Skeletal muscle tissue (tissue), 4 donors: ENCODE measurements around the gene GALR1. TPM values are rescaled to one million over a fixed set of nuclear protein-coding genes. Genes with fewer than 3 reads are reported as not detected.

ENCODE experiments used
- H3K27ac ChIP-seq: one replicate; pipeline ENCODE4 v1.7.0; 2013; ENCODE audit warnings: mild to moderate bottlenecking, low read depth, low read length, inconsistent platforms
- H3K27me3 ChIP-seq, 3 donors: one replicate each; pipeline ENCODE4 v1.7.0; 2013; ENCODE audit warnings: low read length in 3 of 3; ENCODE audit not compliant: control insufficient read depth in 3 of 3, insufficient read depth in 3 of 3
- H3K36me3 ChIP-seq, 3 donors: one replicate each; pipeline ENCODE4 v1.7.0; 2013; ENCODE audit warnings: low read length in 3 of 3; ENCODE audit not compliant: control insufficient read depth in 3 of 3, insufficient read depth in 3 of 3
- H3K4me1 ChIP-seq, 3 donors: one replicate each; pipeline ENCODE4 v1.7.0; 2013; ENCODE audit warnings: low read length in 3 of 3, mild to moderate bottlenecking in 3 of 3; ENCODE audit not compliant: control insufficient read depth in 3 of 3, insufficient read depth in 3 of 3
- H3K4me3 ChIP-seq, 3 donors: one replicate each; pipeline ENCODE4 v1.7.0; 2013; ENCODE audit warnings: low read length in 3 of 3
- H3K9ac ChIP-seq, 3 donors: one replicate each; pipeline ENCODE4 v1.7.0; 2013; ENCODE audit warnings: low read length in 3 of 3, mild to moderate bottlenecking in 3 of 3, moderate library complexity in 2 of 3, low read depth in 1 of 3
- H3K9me3 ChIP-seq, 3 donors: one replicate each; pipeline ENCODE4 v1.7.0; 2013; ENCODE audit warnings: low read length in 3 of 3; ENCODE audit not compliant: control insufficient read depth in 3 of 3
- total RNA-seq: library from RNA; depleted of rRNA; stranded (reverse); fragments of >200 nt; gene quantifications from one replicate; pipeline ENCODE4 v1.2.3, GENCODE V29; 2014
- donor health status: Osteomylitis.

Gene GALR1
- not detected for total RNA-seq

GRCh38 chr18:77249569-77250500 lies at the start of gene GALR1:
TSS of gene GALR1 (plus strand) at chr18:77249848. CDS start at chr18:77250549, 701 bp downstream.
- H3K36me3 ChIP-seq, result no peaks in the 10 kb centered on the region
- H3K9ac ChIP-seq, result no peak within 1 kb of the TSS
- H3K27ac ChIP-seq, result no peak within 1 kb of the TSS
- H3K27me3 ChIP-seq, result peaks cover 32 to 51% (median 38%) of the 10 kb centered on the region in 3 donors
- peak within 1 kb of the TSS; percentile 56 to 66 (median 58) for H3K4me3 ChIP-seq
- H3K9me3 ChIP-seq, result peaks cover 0 to 5% (median 0%) of the 10 kb centered on the region in 3 donors
- H3K4me1 ChIP-seq, result peaks cover 12 to 15% (median 14%) of the 10 kb centered on the region in 3 donors

- Histone ChIP-seq H3K36me3 (no peaks in the 10 kb centered on the region), H3K9ac (no peak overlapping the region), H3K9me3 (no peaks in the 10 kb centered on the region), H3K4me3 (no peak overlapping the region), H3K4me1 (peaks cover under 1 to 4% (median under 1%) of the 10 kb centered on the region in 3 donors), H3K27ac (no peak overlapping the region), H3K27me3 (no peaks in the 10 kb centered on the region)
These were observed 48.1 kb upstream of the GALR1 start for GRCh38 chr18:77201506-77201905.

- Histone ChIP-seq H3K4me3 (no peak overlapping the region), H3K9me3 (no peaks in the 10 kb centered on the region), H3K36me3 (no peaks in the 10 kb centered on the region)
These were observed 47.3 kb upstream of the GALR1 start for GRCh38 chr18:77202329-77202728.

GRCh38 chr18:77203071-77203470 lies 46.6 kb upstream of the GALR1 start:
- Histone ChIP-seq H3K4me3 (no peak overlapping the region), H3K9ac (no peak overlapping the region), H3K9me3 (no peaks in the 10 kb centered on the region), H3K27me3 (no peaks in the 10 kb centered on the region), H3K36me3 (no peaks in the 10 kb centered on the region), H3K27ac (no peak overlapping the region), H3K4me1 (peaks cover 12 to 19% (median 14%) of the 10 kb centered on the region in 3 donors)

More at GRCh38 chr18:77202329-77202728, 47.3 kb upstream of the GALR1 start:
- Histone ChIP-seq H3K4me1 (peaks cover 7 to 12% (median 8%) of the 10 kb centered on the region in 3 donors), H3K27ac (no peak overlapping the region), H3K27me3 (no peaks in the 10 kb centered on the region), H3K9ac (no peak overlapping the region)

- H3K9me3 ChIP-seq, result no peaks in the 10 kb centered on the region
- no peaks in the 10 kb centered on the region for H3K36me3 ChIP-seq
- H3K4me3 ChIP-seq, result no peak overlapping the region
- H3K27ac ChIP-seq, result no peak overlapping the region
- peaks cover 12 to 19% (median 14%) of the 10 kb centered on the region in 3 donors for H3K4me1 ChIP-seq
- no peak overlapping the region for H3K9ac ChIP-seq
- H3K27me3 ChIP-seq, result no peaks in the 10 kb centered on the region
These were observed 45.8 kb upstream of the GALR1 start for GRCh38 chr18:77203851-77204250.

GRCh38 chr18:77205769-77206168 lies 43.9 kb upstream of the GALR1 start:
- Histone ChIP-seq H3K27me3 (no peaks in the 10 kb centered on the region), H3K9ac (no peak overlapping the region), H3K36me3 (no peaks in the 10 kb centered on the region), H3K27ac (peak overlapping the region; percentile 11), H3K4me1 (peaks cover 20 to 26% (median 24%) of the 10 kb centered on the region in 3 donors), H3K4me3 (no peak overlapping the region), H3K9me3 (no peaks in the 10 kb centered on the region)

- Histone ChIP-seq H3K9me3 (no peaks in the 10 kb centered on the region), H3K27me3 (no peaks in the 10 kb centered on the region), H3K4me1 (peaks cover 20 to 28% (median 26%) of the 10 kb centered on the region in 3 donors), H3K4me3 (no peak overlapping the region), H3K27ac (peak overlapping the region; percentile 49), H3K9ac (no peak overlapping the region), H3K36me3 (no peaks in the 10 kb centered on the region)
These were observed 42.8 kb upstream of the GALR1 start for GRCh38 chr18:77206676-77207374.

- no peak overlapping the region for H3K9ac ChIP-seq
- no peaks in the 10 kb centered on the region for H3K27me3 ChIP-seq
- H3K4me1 ChIP-seq, result peaks cover 20 to 28% (median 26%) of the 10 kb centered on the region in 3 donors
- H3K4me3 ChIP-seq, result peak overlapping the region in 1 of 3 donors; percentile 46
- no peak overlapping the region for H3K27ac ChIP-seq
- H3K9me3 ChIP-seq, result no peaks in the 10 kb centered on the region
- H3K36me3 ChIP-seq, result no peaks in the 10 kb centered on the region
These were observed 42.1 kb upstream of the GALR1 start for GRCh38 chr18:77207540-77207939.

GRCh38 chr18:77208964-77209363 lies 40.7 kb upstream of the GALR1 start:
- H3K9me3 ChIP-seq, result no peaks in the 10 kb centered on the region
- H3K36me3 ChIP-seq, result no peaks in the 10 kb centered on the region
- no peaks in the 10 kb centered on the region for H3K27me3 ChIP-seq
- H3K9ac ChIP-seq, result peak overlapping the region in 1 of 3 donors; percentile 16
- H3K4me3 ChIP-seq, result peak overlapping the region in 1 of 3 donors; percentile 60
- H3K27ac ChIP-seq, result peak overlapping the region; percentile 63
- H3K4me1 ChIP-seq, result peaks cover 20 to 28% (median 26%) of the 10 kb centered on the region in 3 donors
